Sigmoid colon (tissue), 7 donors: ENCODE measurements around the gene GAST. TPM values are rescaled to one million over a fixed set of nuclear protein-coding genes. Genes with fewer than 3 reads are reported as not detected.

Source experiments
- DNase-seq: peaks from one replicate; pipeline ENCODE4 v3.0.0-alpha.2; 2019
- H3K27ac ChIP-seq, 4 donors: fragments of 200-600 bp; sonication (generic); one replicate each; pipeline ENCODE4 v1.5.1; 2016 to 2019; ENCODE audit warnings: mild to moderate bottlenecking in 1 of 4
- H3K27me3 ChIP-seq, 3 donors: fragments of 200-600 bp; sonication (generic); one replicate each; pipeline ENCODE4 v1.5.1; 2019; ENCODE audit warnings: mild to moderate bottlenecking in 1 of 3
- H3K36me3 ChIP-seq, 4 donors: fragments of 200-600 bp; sonication (generic); one replicate each; pipeline ENCODE4 v1.5.1; 2016 to 2019
- H3K4me1 ChIP-seq, 4 donors: fragments of 200-600 bp; sonication (generic); one replicate each; pipeline ENCODE4 v1.5.1; 2017 to 2019
- H3K4me3 ChIP-seq, 4 donors: fragments of 200-600 bp; sonication (generic); one replicate each; pipeline ENCODE4 v1.5.1; 2017 to 2019; ENCODE audit warnings: mild to moderate bottlenecking in 2 of 4, moderate library complexity in 1 of 4
- H3K9me3 ChIP-seq, 4 donors: fragments of 200-600 bp in 3 of 4; sonication (generic) in 3 of 4; one replicate each; pipeline versions ENCODE4 v1.5.1 to v1.6.1; 2013 to 2019
- CTCF ChIP-seq, 4 experiments: fragments of 450-650 bp in 3 of 4; fragments of 200-600 bp in 1 of 4; IDR thresholded peaks; one replicate each; pipeline ENCODE4 v1.5.1; 2016 to 2019; ENCODE audit warnings: antibody characterized with exemption in 4 of 4, mild to moderate bottlenecking in 3 of 4, moderate library complexity in 2 of 4
- EP300 ChIP-seq, 4 donors: sonication (generic); formaldehyde crosslinking; IDR thresholded peaks; one replicate each; pipeline ENCODE4 v1.6.1; 2017; ENCODE audit warnings: antibody characterized with exemption in 4 of 4
- POLR2A ChIP-seq, 2 donors: fragments of 450-650 bp; IDR thresholded peaks; one replicate each; pipeline ENCODE4 v1.6.1; 2016; ENCODE audit warnings: antibody characterized with exemption in 2 of 2, mild to moderate bottlenecking in 2 of 2, moderate library complexity in 2 of 2
- POLR2AphosphoS5 ChIP-seq, 4 donors: sonication (generic); formaldehyde crosslinking; IDR thresholded peaks; one replicate each; pipeline ENCODE4 v1.6.1; 2017; ENCODE audit warnings: antibody characterized with exemption in 4 of 4
- WGBS, 2 donors: extraction: QIAGEN DNeasy Blood & Tissue Kit; methylation state at CpG; one replicate each; pipeline ENCODE4 v1.1.7; 2013; 5-methylcytosine and 5-hydroxymethylcytosine counted together
- intact Hi-C: fragments of 100-400 bp; cut with DNase I; formaldehyde crosslinking; loops from one replicate; pipeline ENCODE4 v1.15.1; 2023
- polyA plus RNA-seq, 3 donors: library from polyadenylated mRNA; stranded (reverse); fragments of 200-250 nt; gene quantifications; one replicate each; pipeline ENCODE4 v1.2.3, GENCODE V29; 2013
- total RNA-seq, 4 donors: library from RNA; depleted of rRNA; stranded (reverse); fragments of >200 nt; gene quantifications; one replicate each; pipeline ENCODE4 v1.1.0, GENCODE V29; 2016
- donor health status: healthy with polysubstance abuse.
- donor health status: Bipolar disorder and iron deficiency.
- donor health status: healthy.

Gene GAST
- total and polyA plus RNA-seq, 7 donors: not detected

GRCh38 chr17:41739661-41740352 lies 27.7 kb downstream of the GAST start:
- no peaks in the 10 kb centered on the region for H3K9me3 ChIP-seq
- no peaks in the 10 kb centered on the region for H3K36me3 ChIP-seq
- 70 to 71% methylated on average over 9 of the region's 9 CpGs for WGBS, 2 donors
- DNase-seq: no peak
- TF ChIP-seq POLR2AphosphoS5 (IDR thresholded peaks at IDR 0.05) (no peak), POLR2A (IDR thresholded peaks at IDR 0.05) (no peak), CTCF (IDR thresholded peaks at IDR 0.05) (no peak), EP300 (IDR thresholded peaks at IDR 0.05) (no peak)
- H3K27ac ChIP-seq: no peak overlapping the region
- H3K4me3 ChIP-seq: no peak overlapping the region
- H3K4me1 ChIP-seq: peaks cover 0 to 9% (median 5%) of the 10 kb centered on the region in 4 donors
- peaks cover 13 to 31% (median 26%) of the 10 kb centered on the region in 3 donors for H3K27me3 ChIP-seq
- intact Hi-C loops: loop anchor here (10.0 kb wide), 1 partner anchor 225 kb away; the partner anchor contains the start of gene CNP

GRCh38 chr17:41740506-41740905 lies 28.4 kb downstream of the GAST start:
- DNase-seq: no peak
- Histone ChIP-seq H3K9me3 (no peaks in the 10 kb centered on the region), H3K4me1 (peaks cover 0 to 4% (median 0%) of the 10 kb centered on the region in 4 donors), H3K27ac (no peak overlapping the region), H3K36me3 (no peaks in the 10 kb centered on the region), H3K4me3 (no peak overlapping the region), H3K27me3 (peaks cover 6 to 24% (median 20%) of the 10 kb centered on the region in 3 donors)
- 90 to 93% methylated on average over 5 of the region's 5 CpGs for WGBS, 2 donors
- intact Hi-C loops: no loop called here
- TF ChIP-seq POLR2A (IDR thresholded peaks at IDR 0.05) (no peak), EP300 (IDR thresholded peaks at IDR 0.05) (no peak), CTCF (IDR thresholded peaks at IDR 0.05) (no peak), POLR2AphosphoS5 (IDR thresholded peaks at IDR 0.05) (no peak)

GRCh38 chr17:41741709-41742108 lies 29.6 kb downstream of the GAST start:
- intact Hi-C loops: no loop called here
- WGBS, 2 donors: 87 to 88% methylated on average over 9 of the region's 9 CpGs
- DNase-seq: no peak
- peaks cover 0 to 4% (median 0%) of the 10 kb centered on the region in 4 donors for H3K4me1 ChIP-seq
- H3K9me3 ChIP-seq: no peaks in the 10 kb centered on the region
- TF ChIP-seq EP300 (IDR thresholded peaks at IDR 0.05): no peak
- no peak overlapping the region for H3K4me3 ChIP-seq
- H3K27ac ChIP-seq: no peak overlapping the region
- peaks cover 0 to 12% (median 10%) of the 10 kb centered on the region in 3 donors for H3K27me3 ChIP-seq
- no peaks in the 10 kb centered on the region for H3K36me3 ChIP-seq

- H3K27ac ChIP-seq: no peak overlapping the region
- TF ChIP-seq EP300 (IDR thresholded peaks at IDR 0.05) (no peak), CTCF (IDR thresholded peaks at IDR 0.05) (no peak), POLR2AphosphoS5 (IDR thresholded peaks at IDR 0.05) (no peak), POLR2A (IDR thresholded peaks at IDR 0.05) (no peak)
- no peaks in the 10 kb centered on the region for H3K36me3 ChIP-seq
- intact Hi-C loops: no loop called here
- H3K9me3 ChIP-seq: no peaks in the 10 kb centered on the region
- H3K4me1 ChIP-seq: no peaks in the 10 kb centered on the region
- 88 to 89% methylated on average over 6 of the region's 6 CpGs for WGBS, 2 donors
- no peak for DNase-seq
- no peak overlapping the region for H3K4me3 ChIP-seq
- H3K27me3 ChIP-seq: no peaks in the 10 kb centered on the region
Observed at GRCh38 chr17:41748275-41748674, 36.1 kb downstream of the GAST start.

GRCh38 chr17:41750862-41751261 lies 38.7 kb downstream of the GAST start:
- Histone ChIP-seq H3K36me3 (peaks cover 0 to 4% (median 0%) of the 10 kb centered on the region in 4 donors), H3K27ac (no peak overlapping the region), H3K27me3 (no peaks in the 10 kb centered on the region), H3K4me1 (no peaks in the 10 kb centered on the region), H3K9me3 (no peaks in the 10 kb centered on the region), H3K4me3 (no peak overlapping the region)
- intact Hi-C loops: no loop called here
- no peak for TF ChIP-seq CTCF (IDR thresholded peaks at IDR 0.05)
- TF ChIP-seq POLR2AphosphoS5 (IDR thresholded peaks at IDR 0.05): no peak
- WGBS, 2 donors: 83 to 86% methylated on average over 4 of the region's 4 CpGs
- no peak for DNase-seq
